Activated T-helper 2 cell treated with anti-CD3 and anti-CD28 coated beads, Interferon-gamma antibody, Interleukin-2, Interleukin-4, amounts not matched to agents 10 μg/mL and 5 μg/mL and 100 μg/mL, durations not matched to agents 14 hours and 24 hours and 36 hours (primary cell): Measurements from ENCODE around the gene CAV2. TPM values are rescaled to one million over a fixed set of nuclear protein-coding genes. Genes with fewer than 3 reads are reported as not detected.

ENCODE experiments used
- DNase-seq: peaks from one replicate; pipeline ENCODE4 v3.0.0; 2021; ENCODE audit warnings: low spot score
- H3K27ac Mint-ChIP-seq: one replicate; pipeline ENCODE4 v1.8.0; 2021; ENCODE audit warnings: mixed read lengths
- H3K27me3 Mint-ChIP-seq: one replicate; pipeline ENCODE4 v1.8.0; 2021; ENCODE audit warnings: low read depth, mixed read lengths
- H3K36me3 Mint-ChIP-seq: one replicate; pipeline ENCODE4 v1.8.0; 2021; ENCODE audit warnings: low read depth, mixed read lengths
- H3K4me1 Mint-ChIP-seq: one replicate; pipeline ENCODE4 v1.8.0; 2021; ENCODE audit warnings: low read depth, mixed read lengths
- H3K4me3 Mint-ChIP-seq: one replicate; pipeline ENCODE4 v1.8.0; 2021; ENCODE audit warnings: low read depth, mild to moderate bottlenecking, moderate library complexity, mixed read lengths
- H3K9me3 Mint-ChIP-seq: one replicate; pipeline ENCODE4 v1.8.0; 2021; ENCODE audit warnings: mixed read lengths
- intact Hi-C: fragments of 100-400 bp; cut with micrococcal nuclease; formaldehyde crosslinking; loops from one replicate; pipeline ENCODE4 v1.15.1; 2023
- total RNA-seq: library from RNA; stranded (reverse); gene quantifications from 2 replicates; pipeline ENCODE4 v1.2.3, GENCODE V29; 2022

The CAV2 gene, protein sequence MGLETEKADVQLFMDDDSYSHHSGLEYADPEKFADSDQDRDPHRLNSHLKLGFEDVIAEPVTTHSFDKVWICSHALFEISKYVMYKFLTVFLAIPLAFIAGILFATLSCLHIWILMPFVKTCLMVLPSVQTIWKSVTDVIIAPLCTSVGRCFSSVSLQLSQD
- not detected in 2 replicates for total RNA-seq

GRCh38 chr7:116499168-116500077, at the start of gene CAV2:
Gene CAV2, plus strand, starts transcription at chr7:116499738. Its CDS starts 44 bp downstream, at chr7:116499782.
- no peaks in the 10 kb centered on the region for H3K36me3 Mint-ChIP-seq
- no peaks in the 10 kb centered on the region for H3K9me3 Mint-ChIP-seq
- H3K27ac Mint-ChIP-seq: no peak within 1 kb of the TSS
- peaks cover 10% of the 10 kb centered on the region for H3K4me1 Mint-ChIP-seq
- H3K4me3 Mint-ChIP-seq: peak within 1 kb of the TSS; percentile 51
- peaks cover 61% of the 10 kb centered on the region for H3K27me3 Mint-ChIP-seq
- intact Hi-C loops: loop anchor here (2.0 kb wide), 1 partner anchor 25 kb away; the partner anchor contains the start of gene CAV1
- no peak for DNase-seq

DNA sequence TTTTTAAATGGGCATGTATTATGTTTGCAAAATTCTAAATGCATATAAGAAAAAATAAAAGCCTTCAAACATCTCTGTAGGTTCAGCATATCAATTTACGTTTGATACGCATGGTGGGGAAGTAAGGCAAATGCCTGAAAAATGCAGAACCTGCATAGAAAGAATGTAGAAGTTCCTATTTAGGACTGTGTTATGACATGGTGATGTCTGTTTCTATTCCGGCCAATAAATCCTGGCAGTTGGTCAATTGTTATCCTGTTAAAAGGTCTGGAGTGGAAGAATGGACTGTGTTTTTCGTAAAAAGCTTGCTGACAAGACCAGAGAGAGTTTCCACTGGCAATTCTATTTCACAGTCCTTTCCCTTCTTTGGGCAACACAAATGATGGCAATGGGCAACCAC, 49.6 kb upstream of the CAV2 start:
- no peak for DNase-seq
- no peaks in the 10 kb centered on the region for H3K4me1 Mint-ChIP-seq
- H3K27me3 Mint-ChIP-seq: peaks cover 2% of the 10 kb centered on the region
- intact Hi-C loops: no loop called here
- H3K36me3 Mint-ChIP-seq: no peaks in the 10 kb centered on the region
- H3K9me3 Mint-ChIP-seq: no peaks in the 10 kb centered on the region
- H3K27ac Mint-ChIP-seq: no peak overlapping the region
- no peak overlapping the region for H3K4me3 Mint-ChIP-seq

- Mint-ChIP-seq H3K4me3 (no peak overlapping the region), H3K4me1 (no peaks in the 10 kb centered on the region), H3K9me3 (no peaks in the 10 kb centered on the region), H3K36me3 (no peaks in the 10 kb centered on the region), H3K27me3 (no peaks in the 10 kb centered on the region), H3K27ac (no peak overlapping the region)
- intact Hi-C loops: no loop called here
- DNase-seq: no peak
Measured at GRCh38 chr7:116451957-116452729, 47.4 kb upstream of the CAV2 start.

DNA sequence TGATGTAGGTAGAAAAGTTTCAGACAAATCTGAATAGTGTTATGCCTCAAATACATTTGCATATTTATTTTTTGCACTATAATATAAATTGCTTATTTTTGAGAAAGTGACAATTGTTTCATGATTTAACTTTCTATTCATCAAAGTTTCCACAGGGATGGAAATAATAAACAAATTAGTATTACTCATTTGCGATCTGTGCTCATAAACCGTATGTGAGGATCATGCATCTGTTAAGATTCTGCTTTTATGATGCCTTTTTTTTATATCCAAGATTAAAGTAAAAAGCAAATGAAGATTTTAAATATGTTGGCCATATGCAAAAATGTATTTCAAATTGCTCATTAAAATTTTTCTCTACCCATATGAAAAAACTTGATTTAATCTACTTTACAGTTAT, 45.2 kb upstream of the CAV2 start:
- intact Hi-C loops: no loop called here
- no peak overlapping the region for H3K27ac Mint-ChIP-seq
- no peak for DNase-seq
- no peaks in the 10 kb centered on the region for H3K9me3 Mint-ChIP-seq
- no peaks in the 10 kb centered on the region for H3K4me1 Mint-ChIP-seq
- H3K36me3 Mint-ChIP-seq: no peaks in the 10 kb centered on the region
- H3K4me3 Mint-ChIP-seq: no peak overlapping the region
- no peaks in the 10 kb centered on the region for H3K27me3 Mint-ChIP-seq

GRCh38 chr7:116455009-116455408, 44.5 kb upstream of the CAV2 start:
- no peak overlapping the region for H3K27ac Mint-ChIP-seq
- H3K27me3 Mint-ChIP-seq: no peaks in the 10 kb centered on the region
- no peaks in the 10 kb centered on the region for H3K4me1 Mint-ChIP-seq
- no peaks in the 10 kb centered on the region for H3K36me3 Mint-ChIP-seq
- intact Hi-C loops: no loop called here
- no peak overlapping the region for H3K4me3 Mint-ChIP-seq
- no peaks in the 10 kb centered on the region for H3K9me3 Mint-ChIP-seq
- DNase-seq: no peak

GRCh38 chr7:116455499-116455898, 44.0 kb upstream of the CAV2 start:
- no peaks in the 10 kb centered on the region for H3K9me3 Mint-ChIP-seq
- no peaks in the 10 kb centered on the region for H3K4me1 Mint-ChIP-seq
- no peak overlapping the region for H3K4me3 Mint-ChIP-seq
- no peaks in the 10 kb centered on the region for H3K36me3 Mint-ChIP-seq
- DNase-seq: no peak
- intact Hi-C loops: no loop called here
- no peaks in the 10 kb centered on the region for H3K27me3 Mint-ChIP-seq
- H3K27ac Mint-ChIP-seq: no peak overlapping the region

GRCh38 chr7:116461500-116461899, 38.0 kb upstream of the CAV2 start:
- Mint-ChIP-seq H3K4me3 (no peak overlapping the region), H3K27me3 (peaks cover 4% of the 10 kb centered on the region), H3K4me1 (no peaks in the 10 kb centered on the region), H3K27ac (no peak overlapping the region), H3K36me3 (no peaks in the 10 kb centered on the region), H3K9me3 (no peaks in the 10 kb centered on the region)
- no peak for DNase-seq
- intact Hi-C loops: no loop called here

DNA sequence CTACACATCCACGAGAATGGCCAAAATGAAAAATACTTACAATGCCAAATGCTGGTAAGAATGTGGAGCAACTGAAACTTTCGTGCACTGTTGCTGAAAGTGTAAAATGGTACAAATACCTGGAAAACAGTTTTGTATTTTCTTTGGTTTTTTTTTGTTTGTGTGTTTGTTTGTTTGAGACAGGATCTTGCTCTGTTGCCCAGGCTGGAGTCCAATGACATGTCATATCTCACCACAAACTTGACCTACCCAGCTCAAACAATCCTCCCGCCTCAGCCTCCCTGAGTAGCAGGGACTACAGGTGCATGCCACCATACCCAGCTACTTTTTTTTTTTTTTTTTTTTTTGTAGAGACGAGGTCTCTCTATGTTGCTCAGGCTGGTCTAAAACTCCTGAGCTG, 35.6 kb upstream of the CAV2 start:
- H3K4me1 Mint-ChIP-seq: no peaks in the 10 kb centered on the region
- no peak for DNase-seq
- intact Hi-C loops: no loop called here

GRCh38 chr7:116464375-116464774, 35.2 kb upstream of the CAV2 start:
- H3K9me3 Mint-ChIP-seq: no peaks in the 10 kb centered on the region

More for the DNA sequence above, 35.6 kb upstream of the CAV2 start:
- Mint-ChIP-seq H3K36me3 (no peaks in the 10 kb centered on the region), H3K27me3 (peaks cover 4% of the 10 kb centered on the region), H3K9me3 (no peaks in the 10 kb centered on the region), H3K27ac (no peak overlapping the region), H3K4me3 (no peak overlapping the region)

GRCh38 chr7:116465125-116465524, 34.4 kb upstream of the CAV2 start:
- intact Hi-C loops: no loop called here
- Mint-ChIP-seq H3K36me3 (no peaks in the 10 kb centered on the region), H3K27ac (no peak overlapping the region), H3K27me3 (peaks cover 4% of the 10 kb centered on the region), H3K4me3 (no peak overlapping the region), H3K9me3 (no peaks in the 10 kb centered on the region), H3K4me1 (no peaks in the 10 kb centered on the region)
- DNase-seq: no peak

More at GRCh38 chr7:116464375-116464774, 35.2 kb upstream of the CAV2 start:
- Mint-ChIP-seq H3K36me3 (no peaks in the 10 kb centered on the region), H3K27ac (no peak overlapping the region), H3K4me1 (no peaks in the 10 kb centered on the region), H3K27me3 (peaks cover 4% of the 10 kb centered on the region), H3K4me3 (no peak overlapping the region)
- intact Hi-C loops: no loop called here
- DNase-seq: no peak

DNA sequence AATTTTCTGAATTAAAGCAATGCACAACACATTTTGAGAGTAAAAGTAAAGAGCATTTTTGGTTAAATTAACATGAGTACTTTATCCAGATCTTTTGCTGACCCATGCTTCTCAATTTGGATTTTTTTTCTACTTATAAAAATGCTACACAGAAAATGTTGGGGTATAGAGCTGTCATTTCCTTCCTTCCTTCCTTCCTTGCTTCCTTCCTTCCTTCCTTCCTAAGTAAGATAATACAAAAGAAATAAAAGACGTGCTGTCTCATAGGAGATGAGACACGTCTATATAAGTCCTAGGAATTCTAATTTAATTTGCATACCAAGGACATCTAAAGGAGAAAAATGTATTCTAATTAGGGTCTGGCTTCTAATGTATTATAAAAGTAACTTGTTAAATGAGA, 31.0 kb upstream of the CAV2 start:
- DNase-seq: no peak
- Mint-ChIP-seq H3K4me3 (no peak overlapping the region), H3K4me1 (no peaks in the 10 kb centered on the region), H3K9me3 (no peaks in the 10 kb centered on the region), H3K36me3 (no peaks in the 10 kb centered on the region), H3K27ac (no peak overlapping the region), H3K27me3 (peaks cover 4% of the 10 kb centered on the region)
- intact Hi-C loops: no loop called here

GRCh38 chr7:116477625-116478024, 21.9 kb upstream of the CAV2 start:
- H3K4me3 Mint-ChIP-seq: no peak overlapping the region
- no peak overlapping the region for H3K27ac Mint-ChIP-seq
- no peaks in the 10 kb centered on the region for H3K4me1 Mint-ChIP-seq
- H3K27me3 Mint-ChIP-seq: peaks cover 1% of the 10 kb centered on the region
- DNase-seq: no peak
- H3K9me3 Mint-ChIP-seq: peaks cover 6% of the 10 kb centered on the region
- no peaks in the 10 kb centered on the region for H3K36me3 Mint-ChIP-seq
- intact Hi-C loops: no loop called here

DNA sequence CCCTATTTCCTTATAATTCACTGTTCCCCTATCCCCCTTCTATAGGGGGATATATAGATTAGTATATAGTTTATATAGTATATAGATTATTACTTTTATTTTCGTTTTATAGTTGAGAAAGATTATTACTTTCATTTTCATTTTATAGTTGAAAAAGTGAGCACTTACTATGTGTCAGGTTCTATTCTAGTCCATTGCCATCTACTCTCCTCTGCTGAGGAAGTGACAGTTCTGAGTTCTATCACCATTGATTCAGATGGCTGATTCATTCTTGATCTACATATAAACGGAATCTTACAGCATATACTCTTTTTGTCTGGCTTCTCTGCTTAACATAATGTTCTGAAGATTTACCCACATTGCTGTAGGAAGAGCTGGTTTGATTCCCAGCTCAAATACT, 20.7 kb upstream of the CAV2 start:
- Mint-ChIP-seq H3K4me3 (no peak overlapping the region), H3K27ac (no peak overlapping the region), H3K9me3 (peaks cover 6% of the 10 kb centered on the region), H3K4me1 (no peaks in the 10 kb centered on the region), H3K27me3 (peaks cover 4% of the 10 kb centered on the region), H3K36me3 (no peaks in the 10 kb centered on the region)
- intact Hi-C loops: no loop called here
- DNase-seq: no peak
